ENCODE results near the gene SLC45A3.

SLC45A3 gene

GRCh38 chr1:205700865-205701401 is 20.6 kb upstream of the SLC45A3 start:
- no peak for DNase-seq

- no peak for DNase-seq
These were observed 19.1 kb upstream of the SLC45A3 start for GRCh38 chr1:205699416-205699815.

- DNase-seq, result no peak
These were observed 18.6 kb upstream of the SLC45A3 start for GRCh38 chr1:205698921-205699320.

GRCh38 chr1:205693421-205693991 is 13.2 kb upstream of the SLC45A3 start:
- no peak for DNase-seq

- DNase-seq, result no peak
These were observed 12.1 kb upstream of the SLC45A3 start for GRCh38 chr1:205692423-205692822.

- no peak for DNase-seq
These were observed 9.9 kb upstream of the SLC45A3 start for GRCh38 chr1:205690122-205690756.

- no peak for DNase-seq
These were observed 9.2 kb upstream of the SLC45A3 start for GRCh38 chr1:205689479-205689878.

- no peak for DNase-seq
These were observed 8.1 kb upstream of the SLC45A3 start for GRCh38 chr1:205688171-205689080.

- DNase-seq, result no peak
These were observed 6.9 kb upstream of the SLC45A3 start for GRCh38 chr1:205687242-205687641.

- no peak for DNase-seq
These were observed 1.1 kb upstream of the SLC45A3 start for GRCh38 chr1:205681364-205681763.

- DNase-seq, result no peak
These were observed 1.8 kb downstream of the SLC45A3 start for GRCh38 chr1:205678286-205679111.

GRCh38 chr1:205677167-205677566 is 3.1 kb downstream of the SLC45A3 start:
- no peak for DNase-seq

- no peak for DNase-seq
These were observed 3.7 kb downstream of the SLC45A3 start for GRCh38 chr1:205676597-205676996.

GRCh38 chr1:205676002-205676401 is 4.3 kb downstream of the SLC45A3 start:
- DNase-seq, result no peak

- DNase-seq, result no peak
These were observed 5.1 kb downstream of the SLC45A3 start for GRCh38 chr1:205675247-205675646.

- DNase-seq, result no peak
These were observed 7.3 kb downstream of the SLC45A3 start for GRCh38 chr1:205672970-205673369.

- DNase-seq, result no peak
These were observed 7.9 kb downstream of the SLC45A3 start for GRCh38 chr1:205672395-205672889.

GRCh38 chr1:205670611-205671430 is 9.5 kb downstream of the SLC45A3 start:
- no peak for DNase-seq

- DNase-seq, result no peak
These were observed 10.2 kb downstream of the SLC45A3 start for GRCh38 chr1:205670150-205670446.

GRCh38 chr1:205669341-205670149 is 10.8 kb downstream of the SLC45A3 start:
- DNase-seq, result peak; percentile 47

- peak; percentile 19 for DNase-seq
These were observed 11.4 kb downstream of the SLC45A3 start for GRCh38 chr1:205668951-205669340.
